Astrocyte (in vitro differentiated cells and primary cell): ENCODE results near the gene BTBD2. TPM values are rescaled to one million over a fixed set of nuclear protein-coding genes. Genes with fewer than 3 reads are reported as not detected.

Source experiments
- DNase-seq: peaks from one replicate; pipeline ENCODE4 v3.0.0-alpha.2; 2010; ENCODE audit warnings: low read depth
- FAIRE-seq: peaks from 2 replicates; lab custom pipeline; 2011; peaks lifted over from hg19 to GRCh38; lab: Jason Lieb, UNC
- H2AFZ ChIP-seq: 2 replicates; pipeline ENCODE4 v1.6.0; 2012; ENCODE audit warnings: low read depth, low read length, inconsistent platforms
- H3K27ac ChIP-seq: 2 replicates; pipeline ENCODE4 v1.5.1; 2011; ENCODE audit warnings: low read depth, low read length, inconsistent platforms
- H3K27me3 ChIP-seq: 2 replicates; pipeline ENCODE4 v1.6.0; 2011; ENCODE audit warnings: low read length, inconsistent platforms; ENCODE audit not compliant: insufficient read depth
- H3K36me3 ChIP-seq: 2 replicates; pipeline ENCODE4 v1.5.1; 2011; ENCODE audit warnings: low read length, inconsistent platforms; ENCODE audit not compliant: insufficient read depth
- H3K4me1 ChIP-seq: 2 replicates; pipeline ENCODE4 v1.5.1; 2011; ENCODE audit warnings: low read length, inconsistent platforms; ENCODE audit not compliant: insufficient read depth
- H3K4me2 ChIP-seq: 2 replicates; pipeline ENCODE4 v1.6.0; 2012; ENCODE audit warnings: low read length, inconsistent platforms
- H3K4me3 ChIP-seq: 2 replicates; pipeline ENCODE4 v1.5.1; 2011; ENCODE audit warnings: low read depth, mild to moderate bottlenecking, low read length, inconsistent platforms; ENCODE audit not compliant: insufficient read depth
- H3K79me2 ChIP-seq: 2 replicates; pipeline ENCODE4 v1.6.0; 2012; ENCODE audit warnings: mild to moderate bottlenecking, low read length, inconsistent platforms; ENCODE audit not compliant: insufficient read depth
- H3K9ac ChIP-seq: 2 replicates; pipeline ENCODE4 v1.6.0; 2012; ENCODE audit warnings: mild to moderate bottlenecking, low read length, inconsistent platforms
- H3K9me3 ChIP-seq: 2 replicates; pipeline ENCODE4 v1.5.1; 2012; ENCODE audit warnings: low read depth, mild to moderate bottlenecking, low read length, inconsistent platforms; ENCODE audit not compliant: insufficient read depth
- H4K20me1 ChIP-seq: 2 replicates; pipeline ENCODE4 v1.6.0; 2012; ENCODE audit warnings: low read length, inconsistent platforms; ENCODE audit not compliant: insufficient read depth
- H3K27ac Mint-ChIP-seq: one replicate; pipeline ENCODE4 v1.8.0; 2021; ENCODE audit warnings: mild to moderate bottlenecking, mixed read lengths; ENCODE audit not compliant: unreplicated experiment
- H3K27me3 Mint-ChIP-seq: one replicate; pipeline ENCODE4 v1.8.0; 2021; ENCODE audit warnings: low read depth, mixed read lengths; ENCODE audit not compliant: unreplicated experiment
- H3K36me3 Mint-ChIP-seq: one replicate; pipeline ENCODE4 v1.8.0; 2021; ENCODE audit warnings: low read depth, mixed read lengths; ENCODE audit not compliant: unreplicated experiment
- H3K4me1 Mint-ChIP-seq: one replicate; pipeline ENCODE4 v1.8.0; 2021; ENCODE audit warnings: low read depth, mixed read lengths; ENCODE audit not compliant: unreplicated experiment
- H3K4me3 Mint-ChIP-seq: one replicate; pipeline ENCODE4 v1.8.0; 2021; ENCODE audit warnings: mild to moderate bottlenecking, moderate library complexity, mixed read lengths; ENCODE audit not compliant: unreplicated experiment
- H3K9me3 Mint-ChIP-seq: one replicate; pipeline ENCODE4 v1.8.0; 2021; ENCODE audit warnings: mild to moderate bottlenecking, mixed read lengths; ENCODE audit not compliant: unreplicated experiment
- CTCF ChIP-seq: IDR thresholded peaks from 2 replicates; pipeline ENCODE4 v1.5.1; 2011; ENCODE audit warnings: low read depth, mild to moderate bottlenecking, inconsistent platforms, low read length, moderate library complexity; ENCODE audit not compliant: insufficient read depth
- EZH2 ChIP-seq: IDR thresholded peaks from 2 replicates; pipeline ENCODE4 v1.6.1; 2012; ENCODE audit warnings: mild to moderate bottlenecking, low read length, inconsistent platforms; ENCODE audit not compliant: insufficient read depth
- total RNA-seq: library from RNA; stranded (reverse); gene quantifications from 2 replicates; pipeline ENCODE4 v1.2.1, GENCODE V29; 2021

BTBD2 gene
- total RNA-seq, 1 donor from 2014 or later = 53.7 TPM

DNA sequence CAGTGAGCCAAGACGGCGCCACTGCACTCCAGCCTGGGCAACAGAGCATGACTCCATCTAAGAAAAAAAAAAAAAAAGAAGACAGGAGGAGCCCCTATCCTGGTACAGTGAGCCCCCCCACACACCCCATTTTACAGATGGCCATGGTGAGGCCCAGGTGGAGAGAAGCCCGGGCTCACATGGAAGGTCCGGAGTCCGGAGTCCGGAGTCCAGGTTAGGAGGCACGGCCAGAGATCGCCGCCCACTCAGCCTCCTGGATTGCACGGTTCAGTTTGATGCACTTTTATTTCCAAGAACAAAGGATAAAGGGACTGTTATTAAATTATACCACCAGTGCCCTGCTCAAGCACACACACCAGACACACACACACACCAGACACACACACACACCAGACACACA, 11.3 kb upstream of the BTBD2 start:
- Histone ChIP-seq H3K4me1 (peaks cover 6% of the 10 kb centered on the region), H3K4me2 (no peak overlapping the region), H3K9me3 (no peaks in the 10 kb centered on the region), H3K27me3 (peaks cover 4% of the 10 kb centered on the region), H2AFZ (no peak overlapping the region), H3K79me2 (no peaks in the 10 kb centered on the region), H3K36me3 (no peaks in the 10 kb centered on the region), H3K9ac (no peak overlapping the region), H3K4me3 (no peak overlapping the region), H3K27ac (no peak overlapping the region), H4K20me1 (no peaks in the 10 kb centered on the region)
- DNase-seq (no peak), FAIRE-seq (no peak)
- TF ChIP-seq CTCF (no peak), EZH2 (no peak)
- H3K4me3 Mint-ChIP-seq = no peak overlapping the region
- no peaks in the 10 kb centered on the region for H3K36me3 Mint-ChIP-seq
- H3K27me3 Mint-ChIP-seq = peaks cover 3% of the 10 kb centered on the region
- peaks cover 2% of the 10 kb centered on the region for H3K4me1 Mint-ChIP-seq
- peaks cover 3% of the 10 kb centered on the region for H3K9me3 Mint-ChIP-seq
- H3K27ac Mint-ChIP-seq = no peak overlapping the region

GRCh38 chr19:2022289-2022688, 6.8 kb upstream of the BTBD2 start:
- Histone ChIP-seq H3K36me3 (no peaks in the 10 kb centered on the region), H3K9me3 (no peaks in the 10 kb centered on the region), H3K9ac (no peak overlapping the region), H3K4me1 (no peaks in the 10 kb centered on the region), H3K4me2 (no peak overlapping the region), H3K27me3 (peaks cover 8% of the 10 kb centered on the region), H3K79me2 (no peaks in the 10 kb centered on the region), H3K27ac (no peak overlapping the region), H2AFZ (no peak overlapping the region), H4K20me1 (no peaks in the 10 kb centered on the region), H3K4me3 (no peak overlapping the region)
- FAIRE-seq (no peak), DNase-seq (no peak)
- TF ChIP-seq CTCF = no peak
- H3K4me1 Mint-ChIP-seq = no peaks in the 10 kb centered on the region
- H3K27ac Mint-ChIP-seq = no peak overlapping the region
- H3K36me3 Mint-ChIP-seq = no peaks in the 10 kb centered on the region
- peaks cover 3% of the 10 kb centered on the region for H3K27me3 Mint-ChIP-seq
- no peak overlapping the region for H3K4me3 Mint-ChIP-seq
- H3K9me3 Mint-ChIP-seq = peaks cover 3% of the 10 kb centered on the region

GRCh38 chr19:2021453-2022140, 6.1 kb upstream of the BTBD2 start:
- no peak overlapping the region for H3K9ac ChIP-seq
- TF ChIP-seq EZH2 (no peak), CTCF (no peak)
- Mint-ChIP-seq H3K4me1 (no peaks in the 10 kb centered on the region), H3K4me3 (no peak overlapping the region), H3K9me3 (peaks cover 3% of the 10 kb centered on the region), H3K27me3 (peaks cover 3% of the 10 kb centered on the region), H3K27ac (no peak overlapping the region), H3K36me3 (no peaks in the 10 kb centered on the region)
- no peaks in the 10 kb centered on the region for H3K79me2 ChIP-seq
- H3K4me1 ChIP-seq = no peaks in the 10 kb centered on the region
- no peaks in the 10 kb centered on the region for H3K9me3 ChIP-seq
- DNase-seq = no peak
- no peak overlapping the region for H3K27ac ChIP-seq
- no peak overlapping the region for H3K4me2 ChIP-seq
- FAIRE-seq = no peak
- H3K27me3 ChIP-seq = peaks cover 8% of the 10 kb centered on the region
- H3K4me3 ChIP-seq = no peak overlapping the region
- H3K36me3 ChIP-seq = no peaks in the 10 kb centered on the region
- no peaks in the 10 kb centered on the region for H4K20me1 ChIP-seq
- no peak overlapping the region for H2AFZ ChIP-seq
